GM18526 (cell line): Measurements from ENCODE around the gene CARHSP1.
A peak's percentile ranks its signal among the peaks of the same experiment; 100 is the strongest.

Experiments used
- POLR2A ChIP-seq: IDR thresholded peaks from 3 replicates; pipeline ENCODE4 v1.6.1; 2011; ENCODE audit not compliant: insufficient read length; ENCODE audit errors: extremely low read depth

The CARHSP1 gene

DNA sequence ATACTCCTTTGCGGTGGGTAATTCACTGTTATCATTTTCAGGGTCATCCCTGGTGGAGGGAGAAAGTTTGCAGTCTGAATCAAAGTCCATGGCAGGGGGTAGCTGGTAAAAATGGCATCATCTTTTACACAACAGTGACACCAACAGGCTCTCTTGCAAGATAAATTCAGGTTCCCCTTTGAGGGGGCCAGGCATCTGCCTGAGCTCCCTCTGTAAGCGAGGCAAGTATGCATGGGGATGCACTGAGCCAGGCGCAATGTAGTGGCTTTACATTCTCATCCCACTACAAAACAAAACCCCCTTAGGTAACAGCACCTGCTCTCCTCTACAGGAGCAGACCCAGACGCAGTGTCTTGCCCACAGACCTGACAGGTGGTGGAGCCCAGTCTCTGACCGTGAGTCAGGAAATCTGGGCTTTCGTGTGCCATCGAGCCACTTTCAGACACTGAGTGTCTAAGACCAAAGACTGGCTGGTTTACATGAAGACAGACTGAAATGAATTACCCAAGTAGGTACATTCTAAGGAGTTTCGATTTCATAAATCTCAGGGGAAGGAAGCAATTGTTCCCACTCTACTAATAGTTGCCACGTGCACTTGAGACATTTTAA is 31.0 kb upstream of the CARHSP1 start:
- no peak for TF ChIP-seq POLR2A

DNA sequence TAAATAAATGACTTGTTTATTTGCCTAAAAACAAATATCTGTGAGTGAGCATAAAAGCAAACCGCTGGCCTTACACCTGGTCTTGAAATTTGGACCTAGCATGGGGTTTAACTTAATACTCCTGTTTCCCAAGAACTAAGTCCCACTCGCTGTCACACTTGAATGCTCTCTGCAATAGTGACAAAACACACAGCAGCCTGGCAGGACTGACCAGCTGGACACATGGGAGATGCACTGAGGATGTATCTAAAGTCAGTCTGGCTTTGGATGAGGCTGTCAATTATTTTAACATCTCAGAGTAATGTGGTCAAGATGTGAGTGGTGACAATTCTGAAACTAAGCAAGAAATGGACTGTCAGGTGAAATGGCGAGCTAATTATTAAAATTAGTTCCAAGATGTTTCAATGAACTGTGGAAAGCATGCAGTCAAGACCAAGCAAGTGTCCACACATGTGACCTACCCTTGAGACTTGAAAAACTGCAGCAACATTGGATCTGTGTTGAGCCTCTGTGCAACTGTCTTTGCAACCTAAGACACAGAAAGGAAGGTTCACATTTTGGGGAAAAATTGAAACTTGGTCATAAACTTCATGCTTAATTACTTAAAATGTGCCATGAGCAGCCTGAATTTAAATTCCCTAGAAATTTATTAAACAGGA is 30.0 kb upstream of the CARHSP1 start:
- TF ChIP-seq POLR2A: no peak

DNA sequence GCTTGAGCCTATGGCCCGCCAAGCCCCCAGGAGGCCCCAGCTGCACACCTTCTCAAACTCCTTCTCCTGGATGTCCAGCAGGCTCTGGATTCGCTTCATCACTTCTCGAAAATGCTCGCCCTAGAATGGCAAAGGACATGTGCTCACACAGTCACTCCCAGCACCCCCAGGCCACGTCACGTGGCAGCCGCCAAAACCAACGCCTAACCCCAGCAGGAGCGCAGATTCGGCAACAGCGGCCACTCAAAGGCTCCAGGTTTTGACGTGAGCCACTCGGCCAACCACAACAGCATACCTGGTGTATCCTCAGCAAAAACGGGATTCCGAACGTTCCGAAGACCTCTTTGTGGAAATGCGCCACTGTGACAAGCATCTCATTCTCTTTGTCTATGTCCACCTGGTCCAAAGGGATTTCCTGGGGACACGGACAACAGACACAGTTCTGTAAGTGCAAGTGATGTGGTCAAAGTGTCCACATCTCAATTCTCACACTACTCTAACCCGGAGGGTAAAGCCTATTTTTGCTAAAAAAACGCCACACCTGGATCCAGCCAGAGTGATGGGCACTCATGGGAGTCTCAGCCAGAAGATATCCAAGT is 26.0 kb upstream of the CARHSP1 start:
- no peak for TF ChIP-seq POLR2A

DNA sequence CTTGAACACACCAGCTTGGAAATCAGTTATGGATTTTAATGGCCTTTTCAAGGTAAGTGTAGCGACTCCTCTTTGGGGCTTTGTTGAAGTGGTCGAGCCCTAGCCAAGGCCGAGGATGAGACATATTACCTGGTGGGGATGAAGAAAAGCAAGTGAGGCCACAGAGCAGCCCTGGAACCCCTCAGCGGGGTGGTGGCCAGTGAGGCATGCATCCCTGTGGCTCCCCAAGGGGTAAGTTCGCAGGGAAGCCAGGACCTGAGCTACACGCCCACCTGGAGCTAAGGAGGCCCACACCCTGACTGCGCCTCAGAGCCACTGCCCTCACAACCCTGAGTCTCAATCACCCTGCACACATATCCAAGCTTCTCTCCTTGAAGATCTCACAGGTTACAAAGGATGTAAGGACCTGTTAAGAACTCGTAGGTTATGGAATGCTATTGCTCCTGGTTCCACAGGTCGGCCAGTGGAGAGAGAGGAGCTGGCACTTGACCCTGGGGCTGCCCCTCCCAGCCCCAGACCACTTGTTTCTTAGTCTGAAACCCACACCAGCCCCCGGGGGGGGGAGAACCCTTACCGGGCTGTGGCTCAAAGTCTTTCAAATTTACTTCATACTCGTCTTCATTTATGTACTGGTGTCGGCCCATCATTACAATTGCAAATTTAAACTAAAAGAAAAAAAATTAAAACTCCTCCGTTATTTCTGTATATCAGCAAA is 25.3 kb upstream of the CARHSP1 start:
- TF ChIP-seq POLR2A: no peak

DNA sequence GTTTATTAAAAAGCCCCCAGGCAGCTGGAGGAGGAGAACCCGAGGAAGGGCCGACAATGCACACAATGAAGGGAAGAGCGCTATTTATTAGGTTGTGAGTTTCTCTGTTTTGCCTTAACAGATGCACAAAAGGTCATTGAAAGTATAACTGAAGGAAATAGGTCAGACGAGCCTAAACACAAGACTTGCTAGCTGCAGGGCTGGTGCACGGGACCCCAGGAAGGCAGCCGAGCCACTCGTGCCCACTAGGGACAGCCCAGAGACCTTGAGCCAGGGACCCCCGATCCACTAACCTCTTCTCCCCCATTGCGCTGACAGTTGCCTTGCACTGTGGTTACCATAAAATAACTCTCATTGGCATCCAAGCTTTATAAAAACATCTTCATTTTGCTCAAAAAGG is 24.6 kb upstream of the CARHSP1 start:
- no peak for TF ChIP-seq POLR2A

DNA sequence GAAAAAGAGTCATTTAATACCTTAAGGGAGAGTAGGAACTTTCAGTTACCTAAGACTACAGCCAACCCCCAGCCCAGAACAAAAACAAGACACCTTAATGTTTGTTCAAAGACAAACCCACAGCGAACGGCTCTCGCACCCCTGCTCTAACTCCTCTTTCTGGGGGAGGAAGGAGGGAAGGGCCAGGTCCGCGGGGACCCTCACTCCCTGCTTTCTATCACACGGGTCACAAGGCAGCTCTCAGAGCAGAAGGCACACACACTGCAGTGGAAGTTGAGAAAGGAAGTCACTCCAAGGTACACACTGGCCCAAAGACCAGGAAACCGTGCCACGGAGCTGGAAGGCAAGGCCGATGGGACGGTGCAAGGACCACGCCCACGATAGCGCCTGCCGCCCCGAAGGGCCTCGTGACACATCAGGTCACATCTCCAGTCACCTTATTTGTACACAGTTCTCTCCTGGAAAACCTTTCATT is 23.3 kb upstream of the CARHSP1 start:
- no peak for TF ChIP-seq POLR2A

DNA sequence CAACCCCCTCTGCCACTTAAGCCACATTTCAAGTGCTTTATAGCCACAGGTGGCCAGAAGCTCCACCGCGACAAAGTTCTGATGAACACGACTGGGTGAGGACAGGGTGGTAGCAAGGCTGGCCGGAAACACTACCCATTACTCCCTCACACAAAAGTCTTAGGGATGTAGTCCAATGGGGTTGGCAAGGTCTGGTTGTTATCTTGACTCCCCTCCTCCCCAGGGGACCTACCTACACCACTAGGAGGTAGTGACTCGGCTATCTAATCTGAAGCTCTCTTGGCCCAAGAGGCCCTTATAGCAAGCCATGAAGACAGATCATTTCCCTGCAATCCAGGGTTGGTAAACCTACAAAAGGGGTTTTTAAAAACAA is 21.7 kb upstream of the CARHSP1 start:
- no peak for TF ChIP-seq POLR2A

DNA sequence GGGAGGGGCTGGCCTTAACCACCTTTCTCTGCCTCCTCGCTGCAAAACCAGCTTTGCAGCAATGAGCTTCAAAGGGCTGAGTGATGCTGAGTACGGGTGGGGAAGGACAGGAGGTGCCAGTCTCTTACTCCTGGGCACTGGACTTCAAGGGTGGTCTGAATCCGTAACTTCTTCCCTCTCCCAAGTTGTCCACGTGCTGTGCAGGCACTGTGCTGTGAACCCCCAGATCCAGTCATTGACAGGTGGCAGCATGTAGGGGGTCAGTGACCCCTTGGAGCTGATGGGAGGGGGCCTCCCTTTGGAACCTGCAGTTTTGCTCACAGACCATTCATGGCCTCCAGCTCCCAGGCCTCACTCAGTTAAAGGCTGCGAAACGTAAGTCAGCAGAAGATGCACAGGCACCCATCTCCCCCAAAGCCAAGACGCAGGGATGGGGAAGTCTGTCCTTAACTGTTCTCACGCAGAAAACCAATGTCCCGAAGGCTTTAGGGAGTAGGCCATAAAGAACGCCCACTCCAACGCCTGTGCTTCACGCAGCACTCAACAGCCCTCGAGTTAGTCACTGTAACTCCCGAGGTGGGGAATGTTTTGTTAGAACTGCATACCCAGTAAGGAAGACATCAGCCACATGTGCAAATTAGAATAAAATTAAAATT is 21.2 kb upstream of the CARHSP1 start:
- no peak for TF ChIP-seq POLR2A

DNA sequence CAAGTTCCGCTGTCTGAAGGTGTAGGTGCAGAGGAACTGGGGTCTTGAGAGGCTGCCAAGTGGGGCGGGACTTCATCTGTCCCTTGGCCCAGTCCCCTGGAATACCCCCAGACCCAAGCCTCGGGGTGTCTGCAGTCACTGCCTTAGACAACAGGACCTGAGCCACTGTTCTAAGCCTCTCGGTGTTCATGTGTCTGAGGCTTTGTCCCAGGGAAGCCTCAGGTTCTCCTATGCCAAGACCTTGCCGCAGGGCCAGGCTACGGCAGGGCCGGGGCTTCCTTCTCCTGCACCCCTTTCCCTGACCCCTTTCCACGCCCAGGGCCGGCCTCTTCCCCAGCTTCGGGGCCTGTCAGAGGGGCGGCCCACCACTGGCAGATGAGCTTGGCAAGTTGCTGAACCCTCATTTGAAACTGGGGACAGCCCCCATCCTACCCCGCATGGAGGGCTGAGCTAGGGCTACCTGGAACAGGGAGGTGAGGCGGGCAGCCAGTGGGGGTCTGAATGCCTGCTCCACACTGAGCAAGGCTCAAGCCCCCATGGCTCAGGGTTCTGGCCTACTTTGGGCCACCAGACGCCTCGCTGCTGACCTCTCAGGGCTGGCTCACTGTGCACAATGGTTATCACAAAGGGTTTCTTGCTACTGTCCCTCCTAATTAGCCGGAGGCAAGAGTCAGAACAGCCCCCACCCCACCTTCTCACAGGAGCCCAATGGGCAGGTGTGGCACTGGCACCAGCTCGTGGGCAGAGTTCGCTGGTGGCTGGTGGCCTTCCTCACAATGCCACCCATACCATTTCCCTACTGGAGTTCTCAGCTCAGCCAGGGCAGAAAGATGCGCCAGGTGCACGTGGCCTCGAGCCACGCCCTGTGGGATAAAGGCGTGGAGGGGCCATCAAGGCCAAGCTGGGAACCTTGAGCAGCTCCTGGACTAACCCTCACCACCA is 20.4 kb upstream of the CARHSP1 start:
- TF ChIP-seq POLR2A: peak; percentile 25

DNA sequence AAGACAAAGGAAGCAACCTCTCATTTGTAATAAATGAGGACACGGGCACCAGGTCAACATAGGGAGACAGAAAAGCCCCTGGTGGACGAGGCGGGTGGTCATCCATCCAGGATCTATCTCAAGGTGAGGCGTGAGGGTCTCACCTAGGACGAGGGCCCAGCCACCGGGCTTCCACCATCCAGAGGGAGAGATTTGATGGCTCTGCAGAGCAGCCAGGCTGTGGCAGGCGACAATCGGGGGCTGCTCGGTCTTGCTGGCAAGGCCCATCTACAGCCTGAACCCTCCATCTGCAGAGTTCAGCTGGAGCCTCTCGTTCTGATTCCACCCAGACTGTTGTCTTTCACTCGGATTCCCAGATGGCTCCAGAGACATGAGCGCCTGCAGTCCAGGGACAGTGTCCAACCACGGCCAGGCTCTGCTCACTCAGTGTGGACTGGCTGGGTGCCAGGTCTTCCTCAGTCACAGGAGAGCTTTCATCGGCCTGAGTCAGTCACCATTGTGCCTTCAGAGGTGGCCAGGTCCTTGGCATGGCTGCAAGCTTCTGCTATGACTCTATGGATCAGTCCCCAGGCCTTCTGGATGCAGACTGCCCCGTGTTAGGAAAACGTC is 19.2 kb upstream of the CARHSP1 start:
- TF ChIP-seq POLR2A: no peak

DNA sequence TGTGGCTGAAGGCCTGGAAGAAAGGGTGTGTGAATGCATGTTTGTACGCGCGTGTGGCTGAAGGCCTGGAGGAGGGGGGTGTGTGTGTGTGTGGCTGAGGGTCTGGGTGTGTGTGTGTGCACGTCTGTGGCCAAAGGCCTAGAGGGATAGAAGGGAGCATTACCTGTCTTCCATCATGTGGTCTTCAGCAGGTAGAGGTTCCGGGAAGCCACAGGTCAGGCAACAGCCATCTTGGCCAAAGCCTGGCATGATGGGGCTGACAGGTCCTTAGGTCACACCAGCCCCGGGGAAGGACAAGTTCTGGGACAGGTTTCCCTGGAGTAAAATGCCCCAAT is 18.6 kb upstream of the CARHSP1 start:
- no peak for TF ChIP-seq POLR2A

DNA sequence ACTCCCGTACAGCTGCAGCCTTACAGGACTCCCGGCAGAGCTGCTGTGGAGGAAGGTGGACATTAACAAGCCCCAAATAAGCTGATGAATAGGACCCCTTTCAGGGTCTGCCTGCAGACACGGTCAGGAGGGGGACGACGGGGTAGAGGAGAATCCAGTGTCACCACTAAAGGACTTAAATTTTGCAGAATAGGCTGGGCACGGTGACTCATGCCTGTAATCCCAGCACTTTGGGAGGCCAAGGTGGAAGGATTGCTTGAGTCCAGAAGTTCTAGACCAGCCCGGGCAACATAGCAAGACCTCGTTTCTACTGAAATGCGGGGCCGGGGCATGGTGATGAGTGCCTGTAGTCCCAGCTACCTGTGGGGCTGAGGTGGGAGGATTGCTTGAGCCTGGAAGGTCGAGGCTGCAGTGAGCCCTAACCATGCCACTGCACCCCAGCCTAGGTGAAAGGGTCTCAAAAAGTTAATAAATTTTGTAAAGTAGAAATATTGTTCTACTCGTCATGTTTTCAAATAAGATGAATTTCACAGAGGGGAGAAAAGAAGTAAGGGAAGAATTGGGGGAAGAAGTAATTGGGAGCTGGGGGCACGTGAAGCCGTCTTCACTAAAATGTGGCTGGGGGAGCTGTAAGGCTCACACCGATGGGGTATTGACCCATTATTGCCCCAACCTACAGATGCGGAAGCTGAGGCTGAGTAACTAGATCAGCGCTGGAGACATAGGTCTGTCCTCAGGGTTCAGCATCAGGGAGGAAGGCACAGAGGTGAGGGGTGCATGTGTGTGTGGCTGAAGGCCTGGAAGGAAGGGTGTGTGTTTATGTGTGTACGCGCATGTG is 18.0 kb upstream of the CARHSP1 start:
- no peak for TF ChIP-seq POLR2A
